K562 (cell line): Measurements from ENCODE around the gene ESCO1. TPM values are rescaled to one million over a fixed set of nuclear protein-coding genes. Genes with fewer than 3 reads are reported as not detected.

ENCODE experiments used
- BDP1 ChIP-seq: IDR thresholded peaks from 3 replicates; pipeline ENCODE4 v1.6.1; 2011; ENCODE audit not compliant: insufficient read length, insufficient read depth
- BHLHE40 ChIP-seq: IDR thresholded peaks from 2 replicates; pipeline ENCODE4 v1.6.1; 2011; ENCODE audit warnings: low read length, improper control_type of control experiment
- CBFB ChIP-seq: sonication (generic); formaldehyde crosslinking; IDR thresholded peaks from 2 replicates; pipeline ENCODE4 v1.4.0; 2020; ENCODE audit warnings: mild to moderate bottlenecking, missing genetic modification reagents
- CC2D1A ChIP-seq: fragments of 450-650 bp; IDR thresholded peaks from 2 replicates; pipeline ENCODE4 v1.6.1; 2017; ENCODE audit warnings: mild to moderate bottlenecking
- EHMT2 ChIP-seq: fragments of 450-650 bp; IDR thresholded peaks from 2 replicates; pipeline ENCODE4 v1.6.1; 2018; ENCODE audit warnings: antibody characterized with exemption
- FOXJ2 ChIP-seq: fragments of 200-800 bp; sonication (Bioruptor generic); IDR thresholded peaks from 2 replicates; pipeline ENCODE4 v1.6.1; 2016; ENCODE audit warnings: missing genetic modification characterization, missing compliant biosample characterization
- GATAD2A ChIP-seq: fragments of 450-650 bp; IDR thresholded peaks from 2 replicates; pipeline ENCODE4 v1.6.1; 2017
- HCFC1 ChIP-seq: IDR thresholded peaks from 2 replicates; pipeline ENCODE4 v1.6.1; 2012; ENCODE audit warnings: low read depth, low read length, improper control_type of control experiment
- JUND ChIP-seq, 2 experiments: IDR thresholded peaks; 2 replicates in 1 of 2; 3 replicates in 1 of 2; pipeline ENCODE4 v1.6.1; 2011; ENCODE audit warnings: borderline replicate concordance in 2 of 2, low read depth in 2 of 2, low read length in 2 of 2, improper control_type of control experiment in 1 of 2, missing biosample characterization in 1 of 2, missing genetic modification characterization in 1 of 2, missing genetic modification reagents in 1 of 2
- LEF1 ChIP-seq: fragments of 450-650 bp; IDR thresholded peaks from 2 replicates; pipeline ENCODE4 v1.6.1; 2016; ENCODE audit warnings: mild to moderate bottlenecking
- NBN ChIP-seq: fragments of 450-650 bp; IDR thresholded peaks from 2 replicates; pipeline ENCODE4 v1.6.1; 2016; ENCODE audit warnings: low read depth, mild to moderate bottlenecking
- NFYB ChIP-seq: IDR thresholded peaks from 2 replicates; pipeline ENCODE4 v1.6.1; 2011; ENCODE audit warnings: mild to moderate bottlenecking, moderate library complexity; ENCODE audit not compliant: insufficient read length; ENCODE audit errors: extremely low read depth
- OTX1 ChIP-seq: fragments of 450-650 bp; formaldehyde crosslinking; IDR thresholded peaks from 2 replicates; pipeline ENCODE4 v1.4.0; 2022; ENCODE audit warnings: mild to moderate bottlenecking
- PHF8 ChIP-seq: fragments of 200-600 bp; sonication (generic); IDR thresholded peaks from 2 replicates; pipeline ENCODE4 v1.6.1; 2012; ENCODE audit warnings: mixed run types, mild to moderate bottlenecking, inconsistent platforms, low read length, moderate library complexity, borderline replicate concordance
- SMARCA4 ChIP-seq: fragments of 450-650 bp; IDR thresholded peaks from 2 replicates; pipeline ENCODE4 v1.6.1; 2016
- TCF7 ChIP-seq: sonication (generic); IDR thresholded peaks from 2 replicates; pipeline ENCODE4 v1.6.1; 2016; ENCODE audit warnings: antibody characterized with exemption, borderline replicate concordance
- YY1 ChIP-seq, 3 experiments: IDR thresholded peaks; 2 replicates each; pipeline ENCODE4 v1.6.1; 2011; ENCODE audit warnings: low read length in 2 of 3, mild to moderate bottlenecking in 2 of 3, moderate library complexity in 2 of 3, borderline replicate concordance in 1 of 3, control low read depth in 1 of 3, low read depth in 1 of 3; ENCODE audit not compliant: insufficient read depth in 3 of 3, insufficient replicate concordance in 2 of 3, control insufficient read depth in 1 of 3, insufficient read length in 1 of 3; ENCODE audit errors: extremely low read depth in 1 of 3
- ZC3H8 ChIP-seq: fragments of 450-650 bp; IDR thresholded peaks from 2 replicates; pipeline ENCODE4 v1.6.1; 2017
- ZNF174 ChIP-seq: fragments of 250-450 bp; sonication (Bioruptor Pico); IDR thresholded peaks from 2 replicates; pipeline ENCODE4 v1.4.0; 2020; ENCODE audit warnings: mild to moderate bottlenecking
- polyA plus RNA-seq, 8 experiments: library from polyadenylated mRNA; depleted of rRNA in 4 of 8; stranded (reverse) in 5 of 8; unstranded in 3 of 8; fragments of >200 nt; fragmentation: Nextera tagmentation in 2 of 8; fragmentation: Illumina TruSeq in 1 of 8; extraction: Ambion mirVana in 2 of 8; extraction: Trizol in 1 of 8; gene quantifications; 2 replicates each; pipeline versions ENCODE4 v1.2.1 to v1.2.3, GENCODE V29; 2011 to 2014; ENCODE audit warnings: inconsistent platforms in 1 of 8, missing spikeins in 1 of 8
- total RNA-seq, 7 experiments: library from RNA; depleted of rRNA in 6 of 7; stranded (reverse); fragments of >200 nt in 6 of 7; fragmentation: Illumina TruSeq in 2 of 7; extraction: Trizol in 2 of 7; gene quantifications; 2 replicates each; pipeline versions ENCODE4 v1.2.1 to v1.2.3, GENCODE V29; 2011 to 2021; ENCODE audit warnings: low replicate concordance in 1 of 7
- TF ChIP-seq, protein P1 (sequence below), 2 experiments: IDR thresholded peaks; 2 replicates each; pipeline ENCODE4 v1.6.1; 2012; ENCODE audit warnings: improper control_type of control experiment in 2 of 2, low read depth in 2 of 2, low read length in 2 of 2, borderline replicate concordance in 1 of 2
- TF ChIP-seq, protein P2 (sequence below): IDR thresholded peaks from 2 replicates; pipeline ENCODE4 v1.6.1; 2011; ENCODE audit warnings: borderline replicate concordance, low read depth, mild to moderate bottlenecking, moderate library complexity, low read length; ENCODE audit not compliant: insufficient read depth, poor library complexity, severe bottlenecking
- TF ChIP-seq, protein P3 (sequence below): fragments of 450-650 bp; formaldehyde crosslinking; conservative IDR thresholded peaks from 2 replicates; pipeline ENCODE4 v1.4.0; 2022; ENCODE audit warnings: mild to moderate bottlenecking, missing genetic modification characterization

The ESCO1 gene
- total and polyA plus RNA-seq, 9 of the 15 experiments (the other 6 are each of a cell fraction or from before 2014, with no cell fraction given), result 15.0 to 31.3 (median 19.6) TPM

DNA sequence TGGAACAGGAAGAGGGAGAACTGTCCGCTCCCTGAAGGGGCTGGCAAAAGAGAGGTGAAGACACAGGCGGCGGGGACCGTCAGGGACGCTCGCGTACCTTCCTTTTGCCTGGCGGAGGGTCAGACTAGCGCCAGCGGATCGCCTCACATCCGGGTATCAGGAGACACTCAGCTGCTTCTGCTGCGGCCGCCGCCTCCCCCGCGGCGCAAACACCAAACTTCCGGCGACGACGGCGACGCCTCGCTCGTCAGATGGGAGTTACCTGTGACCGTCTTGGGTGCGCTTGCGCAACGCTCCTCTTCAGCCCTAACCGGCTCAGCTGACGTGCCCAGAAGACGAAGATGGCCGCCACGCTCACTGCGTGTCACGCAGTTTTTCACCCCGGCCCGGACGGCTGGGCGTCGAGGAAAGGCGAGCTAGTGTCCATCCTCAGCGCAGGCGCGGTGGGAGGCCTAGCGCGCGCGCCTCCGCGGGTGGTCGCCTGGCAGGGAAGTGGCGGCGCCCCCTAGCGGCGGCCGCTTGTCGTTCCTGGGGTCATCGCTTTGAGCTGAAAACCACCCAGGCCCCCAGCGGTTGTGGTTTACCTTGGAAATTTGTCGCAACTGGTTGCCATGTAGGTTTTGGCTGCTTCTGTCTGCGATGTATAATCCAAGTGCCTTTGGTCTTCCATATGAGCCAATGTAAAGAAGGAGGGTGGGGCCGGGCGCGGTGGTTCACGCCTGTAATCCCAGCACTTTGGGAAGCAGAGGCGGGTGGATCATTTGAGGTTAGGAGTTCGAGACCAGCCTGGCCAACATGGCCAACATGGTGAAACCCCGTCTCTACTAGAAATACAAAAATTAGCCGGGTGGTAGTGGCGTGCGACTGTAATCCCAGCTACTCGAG is at the start of gene ESCO1 (continued):
- TF ChIP-seq, protein P1, sequence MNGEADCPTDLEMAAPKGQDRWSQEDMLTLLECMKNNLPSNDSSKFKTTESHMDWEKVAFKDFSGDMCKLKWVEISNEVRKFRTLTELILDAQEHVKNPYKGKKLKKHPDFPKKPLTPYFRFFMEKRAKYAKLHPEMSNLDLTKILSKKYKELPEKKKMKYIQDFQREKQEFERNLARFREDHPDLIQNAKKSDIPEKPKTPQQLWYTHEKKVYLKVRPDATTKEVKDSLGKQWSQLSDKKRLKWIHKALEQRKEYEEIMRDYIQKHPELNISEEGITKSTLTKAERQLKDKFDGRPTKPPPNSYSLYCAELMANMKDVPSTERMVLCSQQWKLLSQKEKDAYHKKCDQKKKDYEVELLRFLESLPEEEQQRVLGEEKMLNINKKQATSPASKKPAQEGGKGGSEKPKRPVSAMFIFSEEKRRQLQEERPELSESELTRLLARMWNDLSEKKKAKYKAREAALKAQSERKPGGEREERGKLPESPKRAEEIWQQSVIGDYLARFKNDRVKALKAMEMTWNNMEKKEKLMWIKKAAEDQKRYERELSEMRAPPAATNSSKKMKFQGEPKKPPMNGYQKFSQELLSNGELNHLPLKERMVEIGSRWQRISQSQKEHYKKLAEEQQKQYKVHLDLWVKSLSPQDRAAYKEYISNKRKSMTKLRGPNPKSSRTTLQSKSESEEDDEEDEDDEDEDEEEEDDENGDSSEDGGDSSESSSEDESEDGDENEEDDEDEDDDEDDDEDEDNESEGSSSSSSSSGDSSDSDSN (IDR thresholded peaks at IDR 0.05; ENCODE audit: borderline replicate concordance in 1 of 2, low read depth in 2 of 2, low read length in 2 of 2), result 0 out of 4 replicates have a peak, but pooled peaks of 1 of the 2 experiments have one; percentile 59
- peak; percentile 53; the same call in 1 of the 2 replicates for TF ChIP-seq EHMT2
- TF ChIP-seq JUND (IDR thresholded peaks at IDR 0.05; ENCODE audit: borderline replicate concordance, low read depth, low read length), result peak; percentile 61; the same call in 1 of the 2 replicates
- peak; percentile 52; the same call in 1 of the 3 replicates for TF ChIP-seq JUND (tag; IDR thresholded peaks at IDR 0.05; ENCODE audit: borderline replicate concordance, low read depth, low read length)
- no peak for TF ChIP-seq CC2D1A
- TF ChIP-seq NFYB, result no peak
- peak; percentile 85; the same call in 1 of the 2 replicates for TF ChIP-seq CBFB (CRISPR knock-in tag)
- no peak for TF ChIP-seq BDP1
- TF ChIP-seq TCF7, result no peak; the same call in 1 of the 2 replicates
- TF ChIP-seq PHF8, result peak; percentile 92
- peak; percentile 46 for TF ChIP-seq BHLHE40
- TF ChIP-seq SMARCA4, result no peak
- TF ChIP-seq, protein P2, sequence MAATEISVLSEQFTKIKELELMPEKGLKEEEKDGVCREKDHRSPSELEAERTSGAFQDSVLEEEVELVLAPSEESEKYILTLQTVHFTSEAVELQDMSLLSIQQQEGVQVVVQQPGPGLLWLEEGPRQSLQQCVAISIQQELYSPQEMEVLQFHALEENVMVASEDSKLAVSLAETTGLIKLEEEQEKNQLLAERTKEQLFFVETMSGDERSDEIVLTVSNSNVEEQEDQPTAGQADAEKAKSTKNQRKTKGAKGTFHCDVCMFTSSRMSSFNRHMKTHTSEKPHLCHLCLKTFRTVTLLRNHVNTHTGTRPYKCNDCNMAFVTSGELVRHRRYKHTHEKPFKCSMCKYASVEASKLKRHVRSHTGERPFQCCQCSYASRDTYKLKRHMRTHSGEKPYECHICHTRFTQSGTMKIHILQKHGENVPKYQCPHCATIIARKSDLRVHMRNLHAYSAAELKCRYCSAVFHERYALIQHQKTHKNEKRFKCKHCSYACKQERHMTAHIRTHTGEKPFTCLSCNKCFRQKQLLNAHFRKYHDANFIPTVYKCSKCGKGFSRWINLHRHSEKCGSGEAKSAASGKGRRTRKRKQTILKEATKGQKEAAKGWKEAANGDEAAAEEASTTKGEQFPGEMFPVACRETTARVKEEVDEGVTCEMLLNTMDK, result peak; percentile 97
- no peak for TF ChIP-seq LEF1
- TF ChIP-seq NBN, result peak; percentile 47
- TF ChIP-seq FOXJ2 (tag), result 0 out of 2 replicates have a peak, but pooled peaks have one; percentile 55
- TF ChIP-seq ZNF174, result no peak
- peak; percentile 39; the same call in 1 of the 2 replicates for TF ChIP-seq OTX1 (CRISPR knock-in tag)
- TF ChIP-seq, protein P3, sequence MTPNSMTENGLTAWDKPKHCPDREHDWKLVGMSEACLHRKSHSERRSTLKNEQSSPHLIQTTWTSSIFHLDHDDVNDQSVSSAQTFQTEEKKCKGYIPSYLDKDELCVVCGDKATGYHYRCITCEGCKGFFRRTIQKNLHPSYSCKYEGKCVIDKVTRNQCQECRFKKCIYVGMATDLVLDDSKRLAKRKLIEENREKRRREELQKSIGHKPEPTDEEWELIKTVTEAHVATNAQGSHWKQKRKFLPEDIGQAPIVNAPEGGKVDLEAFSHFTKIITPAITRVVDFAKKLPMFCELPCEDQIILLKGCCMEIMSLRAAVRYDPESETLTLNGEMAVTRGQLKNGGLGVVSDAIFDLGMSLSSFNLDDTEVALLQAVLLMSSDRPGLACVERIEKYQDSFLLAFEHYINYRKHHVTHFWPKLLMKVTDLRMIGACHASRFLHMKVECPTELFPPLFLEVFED (CRISPR knock-in tag), result no peak
- TF ChIP-seq HCFC1, result peak; percentile 54
- no peak for TF ChIP-seq GATAD2A
- TF ChIP-seq ZC3H8, result no peak
- TF ChIP-seq YY1 (IDR thresholded peaks at IDR 0.05; ENCODE audit: borderline replicate concordance in 1 of 3, control insufficient read depth in 1 of 3, extremely low read depth in 1 of 3, insufficient read depth in 3 of 3, insufficient read length in 1 of 3, insufficient replicate concordance in 2 of 3, low read depth in 1 of 3, low read length in 2 of 3), result peak; percentile 87 to 95 (median 93)
